ENCODE data around the gene TCEAL9.
"Not testable (repeated sequence)": the region's sequence is repeated elsewhere in the genome, so short reads cannot be mapped to it uniquely, and the experiment has no call there.

Gene TCEAL9

GRCh38 chrX:103356130-103356798 lies at the start of gene TCEAL9:
Gene TCEAL9, plus strand, starts transcription at chrX:103356506. Its CDS starts 1,179 bp downstream, at chrX:103357685.
- in situ Hi-C loops (cut with MboI; ENCODE audit: low sequenced_read_pairs), result no loop called here

GRCh38 chrX:103309860-103310554 lies 46.3 kb upstream of the TCEAL9 start:
- in situ Hi-C loops (cut with MboI; ENCODE audit: low sequenced_read_pairs), result no loop called here

GRCh38 chrX:103310555-103311398 lies 45.5 kb upstream of the TCEAL9 start, which contains the start of gene BEX2:
Gene BEX2, minus strand, starts transcription at chrX:103310990. Its CDS starts 1,014 bp downstream, at chrX:103309976.
- in situ Hi-C loops (cut with MboI; ENCODE audit: low sequenced_read_pairs), result no loop called here

DNA sequence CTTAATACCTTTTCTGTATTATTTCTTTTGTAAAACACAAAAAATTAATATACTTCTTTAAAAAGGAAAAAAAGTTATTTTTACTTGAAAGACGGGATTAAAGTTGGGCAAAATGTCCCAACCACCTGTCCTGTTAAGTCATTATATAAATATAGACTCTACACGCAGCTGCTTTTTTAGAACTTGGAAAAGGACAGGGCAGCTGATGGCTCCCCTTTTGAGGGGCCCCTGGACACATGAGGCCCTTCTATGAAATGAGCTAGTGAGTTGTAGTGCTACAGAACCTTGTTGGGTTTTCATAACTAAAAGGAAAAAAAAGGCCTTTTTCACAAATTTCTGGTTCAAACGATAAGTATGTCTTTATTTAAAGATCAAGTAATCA lies 44.9 kb upstream of the TCEAL9 start:
- in situ Hi-C loops (cut with MboI; ENCODE audit: low sequenced_read_pairs), result no loop called here

DNA sequence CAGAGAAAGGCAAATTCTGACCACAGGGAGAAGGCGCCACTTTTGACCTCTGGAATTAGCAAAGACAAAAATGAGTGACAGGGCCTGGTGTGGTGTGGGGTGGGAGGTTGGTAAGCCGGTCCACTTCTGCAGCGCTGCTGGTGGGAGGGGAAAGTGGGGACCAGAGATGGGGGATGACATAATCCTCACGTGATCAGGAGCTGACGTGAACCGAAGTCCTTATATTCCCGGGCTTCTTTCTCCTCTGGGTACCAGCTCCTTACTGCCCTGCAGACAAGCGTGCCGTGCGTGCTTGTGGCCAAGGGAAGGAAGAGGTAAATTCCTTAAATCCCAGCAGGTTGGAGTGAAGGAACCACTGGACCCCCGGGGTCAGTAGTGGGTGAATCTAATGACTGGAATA lies 26.3 kb upstream of the TCEAL9 start, which contains the start of gene TCEAL7:
Gene TCEAL7, plus strand, starts transcription at position 249 of the 400 bp plus-strand sequence. CDS start 1,165 bp downstream, outside the sequence.
- in situ Hi-C loops (cut with MboI; ENCODE audit: low sequenced_read_pairs), result no loop called here

- in situ Hi-C loops (cut with MboI; ENCODE audit: low sequenced_read_pairs), result no loop called here
These were observed 25.5 kb upstream of the TCEAL9 start for GRCh38 chrX:103330681-103331288.

GRCh38 chrX:103338663-103339062 lies 17.6 kb upstream of the TCEAL9 start:
- in situ Hi-C loops (cut with MboI; ENCODE audit: low sequenced_read_pairs), result no loop called here

DNA sequence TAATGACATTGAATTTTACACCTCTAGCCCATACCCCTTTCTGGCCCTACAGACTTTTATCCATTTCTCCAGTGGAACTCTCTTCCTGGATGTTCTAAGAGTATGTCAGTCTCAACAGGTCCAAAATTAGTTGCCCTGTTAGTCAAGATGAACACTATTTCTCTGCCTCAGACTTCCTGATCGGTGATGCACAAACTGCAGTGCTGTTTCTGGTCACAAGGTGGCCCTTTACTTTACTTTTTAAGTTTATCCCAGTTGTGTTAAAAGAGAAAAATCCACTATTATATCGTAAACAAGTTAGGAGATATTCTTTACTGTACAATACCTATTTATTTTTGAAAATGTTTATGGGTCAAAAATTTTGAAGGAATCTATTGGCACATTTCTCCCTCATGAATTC lies 13.2 kb upstream of the TCEAL9 start:
- in situ Hi-C loops (cut with MboI; ENCODE audit: low sequenced_read_pairs), result no loop called here

- in situ Hi-C loops (cut with MboI; ENCODE audit: low sequenced_read_pairs), result no loop called here
These were observed 11.7 kb upstream of the TCEAL9 start for GRCh38 chrX:103344606-103345005.

- in situ Hi-C loops (cut with MboI; ENCODE audit: low sequenced_read_pairs), result no loop called here
These were observed 8.5 kb upstream of the TCEAL9 start for GRCh38 chrX:103347682-103348397.

DNA sequence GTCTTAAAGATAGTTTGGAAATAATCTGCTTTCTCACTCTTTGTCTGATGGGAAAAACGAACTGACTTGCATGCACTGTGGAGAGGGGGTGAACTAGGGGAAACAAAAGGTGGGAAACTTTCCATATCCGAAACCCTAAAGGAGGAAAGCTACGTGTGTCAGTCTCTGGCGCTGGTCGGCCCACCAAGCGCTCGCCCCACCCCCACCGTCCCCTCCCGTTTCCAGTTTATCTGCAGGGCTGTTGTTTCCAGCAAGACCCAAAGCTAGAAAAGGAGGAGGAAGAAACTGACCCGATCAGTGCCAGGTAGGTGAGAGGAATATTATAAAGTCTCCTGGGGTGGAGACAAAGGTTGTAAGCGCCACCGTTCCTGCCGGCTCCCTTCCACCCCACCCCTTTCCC lies 552 bp downstream of the TCEAL9 start:
- in situ Hi-C loops (cut with MboI; ENCODE audit: low sequenced_read_pairs), result no loop called here

GRCh38 chrX:103357871-103358270 lies 1.6 kb downstream of the TCEAL9 start:
- in situ Hi-C loops (cut with MboI; ENCODE audit: low sequenced_read_pairs), result no loop called here

GRCh38 chrX:103359605-103360004 lies 3.3 kb downstream of the TCEAL9 start:
- in situ Hi-C loops (cut with MboI; ENCODE audit: low sequenced_read_pairs), result not testable (repeated sequence)

DNA sequence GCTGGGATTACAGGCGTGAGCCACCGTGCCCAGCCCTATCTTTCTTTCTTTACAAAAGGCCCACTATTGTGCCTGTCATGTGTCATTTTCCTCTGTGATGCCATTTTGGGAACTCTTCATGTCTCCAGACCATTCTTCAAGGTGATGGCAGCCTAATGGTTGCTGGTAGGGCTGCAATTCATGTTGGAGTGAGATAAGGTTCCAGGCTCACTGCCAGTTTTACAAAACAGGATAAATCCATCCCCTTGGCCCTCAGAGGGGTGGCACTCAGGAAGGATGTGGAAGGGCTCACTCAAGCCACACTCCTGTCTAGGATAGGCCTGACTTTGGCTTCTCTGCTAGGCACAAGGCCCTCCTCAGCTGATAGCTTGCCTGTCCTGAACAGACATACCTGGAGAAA lies 3.8 kb downstream of the TCEAL9 start:
- in situ Hi-C loops (cut with MboI; ENCODE audit: low sequenced_read_pairs), result no loop called here

DNA sequence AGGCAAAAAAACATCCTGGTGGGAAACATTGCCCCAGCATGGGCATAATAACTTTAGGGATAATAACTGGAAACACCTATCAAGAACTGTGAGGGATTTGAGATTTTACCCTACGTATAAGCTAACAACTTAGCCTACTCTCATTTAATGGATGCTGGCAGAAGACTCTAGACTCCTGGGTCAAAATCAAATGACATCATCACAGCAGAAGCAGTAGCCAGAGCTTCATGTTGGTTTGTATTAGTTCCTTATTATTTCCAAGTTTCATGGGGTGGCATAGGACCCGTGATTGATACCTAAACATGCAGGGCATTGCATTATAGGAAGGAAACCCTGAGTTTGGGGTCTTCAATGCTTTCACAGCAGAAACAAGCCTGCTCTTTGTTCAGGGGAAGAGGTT lies 4.6 kb downstream of the TCEAL9 start:
- in situ Hi-C loops (cut with MboI; ENCODE audit: low sequenced_read_pairs), result no loop called here

DNA sequence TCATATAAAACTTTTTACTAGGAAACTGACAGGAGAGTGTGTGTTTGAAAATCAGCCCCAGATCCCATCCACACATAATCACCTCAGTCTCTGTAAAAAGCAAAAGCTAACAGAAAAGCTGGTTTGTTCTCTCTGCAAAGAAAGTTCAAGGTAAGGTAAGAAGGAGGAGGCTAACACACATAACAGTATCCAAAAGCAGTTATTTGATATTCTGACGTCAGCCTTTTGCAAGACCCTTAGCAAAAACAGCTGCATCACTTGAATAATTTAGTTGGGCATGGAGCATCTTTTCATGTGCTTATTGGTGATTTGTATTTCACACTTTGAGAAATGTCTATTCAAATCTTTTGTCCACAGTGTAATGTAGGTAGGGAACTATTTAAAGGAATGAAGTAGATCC lies 5.5 kb downstream of the TCEAL9 start:
- in situ Hi-C loops (cut with MboI; ENCODE audit: low sequenced_read_pairs), result no loop called here

GRCh38 chrX:103362474-103362873 lies 6.2 kb downstream of the TCEAL9 start:
- in situ Hi-C loops (cut with MboI; ENCODE audit: low sequenced_read_pairs), result no loop called here

DNA sequence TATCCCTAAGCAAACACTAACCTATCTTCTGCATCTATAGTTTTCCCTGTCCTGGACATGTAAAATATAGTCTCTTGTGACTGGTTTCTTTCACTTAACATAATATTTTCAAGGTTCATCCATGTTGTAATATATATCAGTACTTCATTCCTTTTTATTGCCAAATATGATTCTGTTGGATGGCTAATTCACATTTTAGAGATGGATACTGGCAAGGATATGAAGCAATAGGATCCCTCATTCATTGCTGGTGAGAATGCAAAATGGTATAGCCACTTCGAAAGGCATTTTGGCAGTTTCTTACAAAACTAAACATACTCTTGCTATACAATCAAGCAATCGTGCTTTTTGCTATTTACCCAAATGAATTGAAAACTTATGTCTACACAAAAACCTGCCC lies 6.7 kb downstream of the TCEAL9 start:
- in situ Hi-C loops (cut with MboI; ENCODE audit: low sequenced_read_pairs), result no loop called here

DNA sequence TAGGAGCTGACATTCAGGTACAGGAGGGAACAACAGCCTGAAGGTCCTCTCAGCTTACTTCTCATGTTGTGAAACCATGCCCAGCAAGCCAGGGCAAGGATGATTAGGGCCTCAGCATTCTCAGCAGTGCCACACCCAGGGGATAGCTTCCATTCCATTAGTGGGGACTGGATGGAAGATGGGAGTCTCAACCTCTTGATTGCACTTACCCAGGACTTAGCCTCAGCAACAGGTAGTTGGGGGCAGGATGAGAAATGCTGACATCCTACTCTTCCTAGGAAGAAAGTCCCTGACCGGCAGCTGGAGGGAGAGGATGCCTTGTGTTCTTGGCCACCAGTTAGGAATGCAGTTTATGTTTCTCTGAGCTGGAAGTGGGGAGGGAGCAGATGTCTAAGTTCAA lies 11.2 kb downstream of the TCEAL9 start:
- in situ Hi-C loops (cut with MboI; ENCODE audit: low sequenced_read_pairs), result no loop called here

DNA sequence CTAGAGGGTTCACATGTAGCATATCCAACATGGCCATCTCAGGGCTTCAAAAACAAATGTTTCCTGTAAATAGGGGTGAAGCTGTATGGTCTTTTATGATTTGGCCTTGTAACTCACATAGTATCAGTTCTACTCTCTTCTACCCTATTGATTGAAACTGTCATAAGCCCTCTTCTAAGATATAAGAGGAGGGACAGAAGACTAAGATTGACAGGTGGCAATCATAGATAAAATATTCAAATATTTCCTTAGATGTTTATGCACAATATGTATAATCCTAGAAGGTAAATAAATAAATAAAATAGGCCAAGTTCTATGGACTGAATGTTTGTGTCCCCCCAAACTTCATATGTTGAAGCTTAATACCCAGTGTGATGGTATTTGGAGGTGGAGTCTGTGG lies 13.2 kb downstream of the TCEAL9 start:
- in situ Hi-C loops (cut with MboI; ENCODE audit: low sequenced_read_pairs), result no loop called here
